ENCODE measurements around the gene MARCHF9. TPM values are rescaled to one million over a fixed set of nuclear protein-coding genes. Genes with fewer than 3 reads are reported as not detected.

MARCHF9 gene
- total RNA-seq, 1 donor from 2014 or later = 4.7 TPM

DNA sequence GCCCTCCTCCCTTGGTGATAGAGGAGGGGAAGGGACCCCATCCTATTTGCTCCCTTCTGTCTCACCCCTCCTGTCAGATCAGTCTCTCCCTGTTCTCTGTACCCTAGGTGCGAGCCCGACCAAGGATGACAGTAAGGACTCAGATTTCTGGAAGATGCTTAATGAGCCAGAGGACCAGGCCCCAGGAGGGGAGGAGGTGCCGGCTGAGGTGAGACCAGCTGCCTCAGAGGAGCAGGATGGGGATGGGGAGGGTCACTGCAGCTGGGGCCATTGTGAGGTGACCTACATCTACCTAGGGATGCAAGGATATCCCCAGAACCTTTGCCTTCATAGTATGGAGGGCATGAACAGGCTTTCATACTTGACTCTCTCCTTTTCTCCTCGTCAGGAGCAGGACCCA is 38.6 kb upstream of the MARCHF9 start:
- TF ChIP-seq, protein P1, sequence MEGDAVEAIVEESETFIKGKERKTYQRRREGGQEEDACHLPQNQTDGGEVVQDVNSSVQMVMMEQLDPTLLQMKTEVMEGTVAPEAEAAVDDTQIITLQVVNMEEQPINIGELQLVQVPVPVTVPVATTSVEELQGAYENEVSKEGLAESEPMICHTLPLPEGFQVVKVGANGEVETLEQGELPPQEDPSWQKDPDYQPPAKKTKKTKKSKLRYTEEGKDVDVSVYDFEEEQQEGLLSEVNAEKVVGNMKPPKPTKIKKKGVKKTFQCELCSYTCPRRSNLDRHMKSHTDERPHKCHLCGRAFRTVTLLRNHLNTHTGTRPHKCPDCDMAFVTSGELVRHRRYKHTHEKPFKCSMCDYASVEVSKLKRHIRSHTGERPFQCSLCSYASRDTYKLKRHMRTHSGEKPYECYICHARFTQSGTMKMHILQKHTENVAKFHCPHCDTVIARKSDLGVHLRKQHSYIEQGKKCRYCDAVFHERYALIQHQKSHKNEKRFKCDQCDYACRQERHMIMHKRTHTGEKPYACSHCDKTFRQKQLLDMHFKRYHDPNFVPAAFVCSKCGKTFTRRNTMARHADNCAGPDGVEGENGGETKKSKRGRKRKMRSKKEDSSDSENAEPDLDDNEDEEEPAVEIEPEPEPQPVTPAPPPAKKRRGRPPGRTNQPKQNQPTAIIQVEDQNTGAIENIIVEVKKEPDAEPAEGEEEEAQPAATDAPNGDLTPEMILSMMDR (conservative IDR thresholded peaks at IDR 0.05; ENCODE audit: low read depth, low read length) = no peak
- no peak for DNase-seq (ENCODE audit: low read depth)
- no peak overlapping the region for H3K4me3 ChIP-seq (ENCODE audit: low read depth, low read length)

DNA sequence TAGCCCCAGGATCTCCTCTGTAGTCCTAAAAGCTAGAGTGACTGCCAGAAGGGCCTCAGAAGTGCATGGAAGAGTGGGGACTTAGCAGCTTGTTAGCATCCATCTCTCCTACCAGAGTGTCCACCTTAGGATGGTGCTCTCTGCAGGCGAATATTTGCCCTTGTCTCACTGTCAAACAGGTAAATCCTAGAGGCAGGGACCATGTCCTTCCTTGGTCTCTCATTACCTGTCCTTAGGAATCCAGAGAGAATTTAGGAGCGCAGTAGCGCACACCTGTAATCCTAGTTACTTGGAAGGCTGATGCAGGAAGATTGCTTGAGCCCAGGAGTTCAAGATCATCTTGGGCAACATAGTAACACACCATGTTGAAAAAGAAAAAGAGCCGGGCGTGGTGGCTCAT is 37.8 kb upstream of the MARCHF9 start:
- TF ChIP-seq, protein P1 (conservative IDR thresholded peaks at IDR 0.05; ENCODE audit: low read depth, low read length) = no peak
- no peak overlapping the region for H3K4me3 ChIP-seq (ENCODE audit: low read depth, low read length)
- DNase-seq (ENCODE audit: low read depth) = no peak

DNA sequence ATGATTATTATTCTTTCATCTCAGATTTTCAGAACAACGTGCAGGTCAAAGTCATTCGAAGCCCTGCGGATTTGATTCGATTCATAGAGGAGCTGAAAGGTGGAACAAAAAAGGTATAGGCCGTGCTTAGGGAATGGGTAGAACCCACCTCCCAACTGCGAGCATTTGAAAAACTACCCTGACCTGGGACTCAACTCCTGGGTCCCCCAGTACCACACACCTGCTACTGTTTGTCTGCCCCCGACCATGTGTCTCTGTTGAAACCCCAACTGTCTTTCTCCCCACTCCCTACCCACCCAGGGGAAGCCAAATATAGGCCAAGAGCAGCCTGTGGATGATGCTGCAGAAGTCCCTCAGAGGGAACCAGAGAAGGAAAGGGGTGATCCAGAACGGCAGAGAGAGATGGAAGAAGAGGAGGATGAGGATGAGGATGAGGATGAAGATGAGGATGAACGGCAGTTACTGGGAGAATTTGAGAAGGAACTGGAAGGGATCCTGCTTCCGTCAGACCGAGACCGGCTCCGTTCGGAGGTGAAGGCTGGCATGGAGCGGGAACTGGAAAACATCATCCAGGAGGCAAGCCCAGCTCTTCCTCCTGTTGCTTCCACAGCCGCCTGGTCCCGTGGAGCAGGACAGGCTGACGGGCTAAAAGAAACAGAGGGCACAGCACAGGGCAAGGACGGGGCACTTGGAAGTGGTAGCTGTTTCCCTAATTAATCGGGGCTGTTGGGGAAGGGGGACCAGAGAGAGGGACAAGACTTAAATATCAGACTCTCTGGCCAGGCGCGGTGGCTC is 36.9 kb upstream of the MARCHF9 start:
- no peak for DNase-seq (ENCODE audit: low read depth)
- no peak overlapping the region for H3K4me3 ChIP-seq (ENCODE audit: low read depth, low read length)
- TF ChIP-seq, protein P1 (conservative IDR thresholded peaks at IDR 0.05; ENCODE audit: low read depth, low read length) = no peak

DNA sequence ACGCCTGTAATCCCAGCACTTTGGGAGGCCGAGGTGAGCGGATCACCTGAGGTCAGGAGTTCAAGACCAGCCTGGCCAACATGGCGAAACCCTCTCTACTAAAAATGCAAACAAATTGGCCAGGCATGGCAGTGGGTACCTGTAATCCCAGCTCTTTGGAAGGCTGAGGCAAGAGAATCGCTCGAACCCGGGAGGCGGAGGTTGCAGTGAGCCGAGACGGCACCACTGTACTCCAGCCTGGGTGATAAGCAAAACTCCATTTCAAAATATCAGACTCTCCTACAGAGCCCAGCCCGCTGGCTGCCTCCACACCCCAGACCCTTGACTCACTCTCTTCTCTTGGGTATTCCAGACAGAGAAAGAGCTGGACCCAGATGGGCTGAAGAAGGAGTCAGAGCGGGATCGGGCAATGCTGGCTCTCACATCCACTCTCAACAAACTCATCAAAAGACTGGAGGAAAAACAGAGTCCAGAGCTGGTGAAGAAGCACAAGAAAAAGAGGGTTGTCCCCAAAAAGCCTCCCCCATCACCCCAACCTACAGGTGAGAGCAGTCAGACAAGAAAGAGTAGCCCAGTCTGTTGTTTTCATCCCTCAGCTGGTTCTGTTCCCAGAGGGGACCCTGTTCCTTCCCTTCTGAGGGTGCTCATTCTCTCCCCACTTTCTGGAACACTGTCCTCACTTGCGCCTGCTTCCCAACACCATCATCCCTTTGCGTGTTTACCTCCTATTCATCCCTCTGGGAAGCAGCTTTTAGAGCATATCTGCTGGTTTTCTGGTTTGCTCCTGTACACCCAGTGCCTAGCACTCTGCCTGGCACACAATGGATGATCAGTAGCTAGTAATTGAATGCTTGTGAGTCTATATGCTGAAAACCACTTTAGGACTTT is 36.0 kb upstream of the MARCHF9 start:
- DNase-seq (ENCODE audit: low read depth) = no peak
- no peak overlapping the region for H3K4me3 ChIP-seq (ENCODE audit: low read depth, low read length)

DNA sequence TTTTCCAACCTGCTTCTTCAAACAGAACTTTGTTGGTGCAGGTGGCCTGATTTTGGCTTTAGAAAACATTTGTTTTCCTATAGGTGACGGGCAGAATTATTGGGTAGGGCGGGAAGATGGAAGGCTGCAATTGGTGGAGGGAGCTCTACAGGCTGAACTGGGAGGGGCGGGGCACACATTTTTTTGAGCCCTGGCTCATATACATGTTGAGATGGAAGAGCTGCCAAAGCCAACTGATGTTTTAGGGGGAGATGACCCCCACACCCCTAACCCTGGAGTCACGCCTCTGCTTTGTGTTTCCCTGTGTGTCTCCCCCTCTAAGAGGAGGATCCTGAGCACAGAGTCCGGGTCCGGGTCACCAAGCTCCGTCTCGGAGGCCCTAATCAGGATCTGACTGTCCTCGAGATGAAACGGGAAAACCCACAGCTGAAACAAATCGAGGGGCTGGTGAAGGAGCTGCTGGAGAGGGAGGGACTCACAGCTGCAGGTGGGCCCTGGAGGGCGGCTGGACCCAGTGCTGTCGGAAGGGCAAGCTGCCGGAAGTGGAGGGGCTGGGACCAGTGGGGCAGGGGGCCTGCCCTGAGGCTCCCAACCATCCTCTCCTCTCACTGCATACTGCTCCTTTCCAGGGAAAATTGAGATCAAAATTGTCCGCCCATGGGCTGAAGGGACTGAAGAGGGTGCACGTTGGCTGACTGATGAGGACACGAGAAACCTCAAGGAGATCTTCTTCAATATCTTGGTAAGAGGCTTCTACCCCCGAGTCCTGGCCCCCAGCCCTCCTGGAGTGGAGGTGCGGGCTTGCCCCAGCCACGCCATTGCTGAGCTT is 34.9 kb upstream of the MARCHF9 start:
- H3K4me3 ChIP-seq (ENCODE audit: low read depth, low read length) = no peak overlapping the region
- TF ChIP-seq, protein P1 (conservative IDR thresholded peaks at IDR 0.05; ENCODE audit: low read depth, low read length) = no peak
- DNase-seq (ENCODE audit: low read depth) = no peak

More for the DNA sequence above, 36.0 kb upstream of the MARCHF9 start:
- TF ChIP-seq, protein P1 (conservative IDR thresholded peaks at IDR 0.05; ENCODE audit: low read depth, low read length) = no peak
